H9 (cell line): ENCODE data around the gene GRIN2A. TPM values are rescaled to one million over a fixed set of nuclear protein-coding genes. Genes with fewer than 3 reads are reported as not detected.

Experiments
- DNase-seq: peaks from one replicate; pipeline ENCODE4 v3.0.0-alpha.2; 2017
- H2AFZ ChIP-seq: one replicate; pipeline ENCODE4 v1.6.1; 2013; ENCODE audit warnings: mild to moderate bottlenecking, low read length, control low read depth, moderate library complexity
- H2AK5ac ChIP-seq: 2 replicates; pipeline ENCODE4 v1.6.1; 2013; ENCODE audit warnings: low read length, control low read depth, mixed read lengths; ENCODE audit not compliant: insufficient read length
- H2BK120ac ChIP-seq: one replicate; pipeline ENCODE4 v1.6.1; 2013; ENCODE audit warnings: low read depth, mild to moderate bottlenecking, low read length, control low read depth, inconsistent platforms; ENCODE audit not compliant: poor library complexity, severe bottlenecking
- H2BK12ac ChIP-seq: 2 replicates; pipeline ENCODE4 v1.6.1; 2013; ENCODE audit warnings: low read length, control low read depth, mixed read lengths, low read depth; ENCODE audit not compliant: insufficient read length
- H2BK15ac ChIP-seq: 2 replicates; pipeline ENCODE4 v1.6.1; 2013; ENCODE audit warnings: low read depth, low read length, control low read depth
- H2BK20ac ChIP-seq: one replicate; pipeline ENCODE4 v1.6.1; 2013; ENCODE audit warnings: low read depth, mild to moderate bottlenecking, low read length, control low read depth, inconsistent platforms; ENCODE audit not compliant: poor library complexity, severe bottlenecking
- H2BK5ac ChIP-seq: 2 replicates; pipeline ENCODE4 v1.6.1; 2013; ENCODE audit warnings: low read length, control low read depth, mixed read lengths; ENCODE audit not compliant: insufficient read length
- H3K14ac ChIP-seq: 2 replicates; pipeline ENCODE4 v1.6.1; 2013; ENCODE audit warnings: low read length, control low read depth; ENCODE audit not compliant: insufficient read depth
- H3K18ac ChIP-seq: 2 replicates; pipeline ENCODE4 v1.6.1; 2013; ENCODE audit warnings: low read depth, mild to moderate bottlenecking, mixed read lengths, low read length, control low read depth; ENCODE audit not compliant: insufficient read length
- H3K23ac ChIP-seq: 2 replicates; pipeline ENCODE4 v1.6.1; 2013; ENCODE audit warnings: low read length, control low read depth, mixed read lengths, low read depth; ENCODE audit not compliant: insufficient read length
- H3K23me2 ChIP-seq: 2 replicates; pipeline ENCODE4 v1.6.1; 2013; ENCODE audit warnings: low read depth, mild to moderate bottlenecking, mixed read lengths, low read length, control low read depth; ENCODE audit not compliant: insufficient read length, poor library complexity, severe bottlenecking
- H3K27ac ChIP-seq: 2 replicates; pipeline ENCODE4 v1.5.1; 2013; ENCODE audit warnings: low read length, control low read depth, mixed read lengths, low read depth; ENCODE audit not compliant: insufficient read length
- H3K27me3 ChIP-seq: 2 replicates; pipeline ENCODE4 v1.6.1; 2013; ENCODE audit warnings: low read length, control low read depth, inconsistent platforms; ENCODE audit not compliant: insufficient read depth
- H3K4ac ChIP-seq: 2 replicates; pipeline ENCODE4 v1.6.1; 2013; ENCODE audit warnings: low read depth, mild to moderate bottlenecking, control low read depth, inconsistent platforms, low read length, moderate library complexity
- H3K4me1 ChIP-seq: 2 replicates; pipeline ENCODE4 v1.6.1; 2013; ENCODE audit warnings: low read length, control low read depth, inconsistent platforms; ENCODE audit not compliant: insufficient read depth
- H3K4me2 ChIP-seq: 2 replicates; pipeline ENCODE4 v1.6.1; 2013; ENCODE audit warnings: low read length, control low read depth, mixed read lengths; ENCODE audit not compliant: insufficient read length, insufficient read depth
- H3K56ac ChIP-seq: 2 replicates; pipeline ENCODE4 v1.6.1; 2013; ENCODE audit warnings: low read depth, mild to moderate bottlenecking, mixed read lengths, low read length, control low read depth; ENCODE audit not compliant: insufficient read length
- H3K79me1 ChIP-seq: 2 replicates; pipeline ENCODE4 v1.6.1; 2013; ENCODE audit warnings: low read depth, mild to moderate bottlenecking, moderate library complexity, low read length, control low read depth, inconsistent platforms; ENCODE audit not compliant: insufficient read depth, poor library complexity, severe bottlenecking
- H3K79me2 ChIP-seq: 2 replicates; pipeline ENCODE4 v1.6.1; 2013; ENCODE audit warnings: low read length, control low read depth, inconsistent platforms; ENCODE audit not compliant: insufficient read depth
- H3K9ac ChIP-seq: 2 replicates; pipeline ENCODE4 v1.6.1; 2013; ENCODE audit warnings: low read length, control low read depth, mixed read lengths; ENCODE audit not compliant: insufficient read length; ENCODE audit errors: extremely low read depth
- H3K9me3 ChIP-seq: one replicate; pipeline ENCODE4 v1.6.1; 2013; ENCODE audit warnings: low read depth, low read length, inconsistent platforms; ENCODE audit not compliant: control insufficient read depth
- H3T11ph ChIP-seq: one replicate; pipeline ENCODE4 v1.6.1; 2013; ENCODE audit warnings: mild to moderate bottlenecking, low read length, control low read depth, inconsistent platforms
- H4K20me1 ChIP-seq: one replicate; pipeline ENCODE4 v1.6.1; 2013; ENCODE audit not compliant: control insufficient read depth, insufficient read length, insufficient read depth
- H4K5ac ChIP-seq: 2 replicates; pipeline ENCODE4 v1.6.1; 2013; ENCODE audit warnings: low read depth, mild to moderate bottlenecking, mixed read lengths, low read length, control low read depth; ENCODE audit not compliant: insufficient read length
- H4K8ac ChIP-seq: replicated peaks from 2 replicates; pipeline ENCODE4 v1.6.1; 2013; ENCODE audit warnings: low read length, control low read depth, mixed read lengths, low read depth; ENCODE audit not compliant: insufficient read length
- H4K91ac ChIP-seq: 2 replicates; pipeline ENCODE4 v1.6.1; 2013; ENCODE audit warnings: low read depth, mild to moderate bottlenecking, moderate library complexity, mixed read lengths, low read length, control low read depth; ENCODE audit not compliant: insufficient read length
- H3K27ac Mint-ChIP-seq, 3 experiments: 2 replicates in 2 of 3; 3 replicates in 1 of 3; pipeline ENCODE4 v1.8.0; 2020 to 2021; ENCODE audit warnings: mixed read lengths in 3 of 3, mild to moderate bottlenecking in 1 of 3, moderate library complexity in 1 of 3
- H3K27me3 Mint-ChIP-seq: 2 replicates; pipeline ENCODE4 v1.8.0; 2021; ENCODE audit warnings: low read depth, mild to moderate bottlenecking, moderate library complexity, mixed read lengths
- H3K36me3 Mint-ChIP-seq, 3 experiments: 2 replicates in 2 of 3; 3 replicates in 1 of 3; pipeline ENCODE4 v1.8.0; 2020 to 2021; ENCODE audit warnings: low read depth in 3 of 3, mixed read lengths in 3 of 3; ENCODE audit not compliant: insufficient read depth in 1 of 3
- H3K4me1 Mint-ChIP-seq, 2 experiments: 2 replicates each; pipeline ENCODE4 v1.8.0; 2020; ENCODE audit warnings: mixed read lengths in 2 of 2
- H3K4me3 Mint-ChIP-seq, 2 experiments: 2 replicates in 1 of 2; 3 replicates in 1 of 2; pipeline ENCODE4 v1.8.0; 2020 to 2021; ENCODE audit warnings: mild to moderate bottlenecking in 2 of 2, mixed read lengths in 2 of 2, moderate library complexity in 1 of 2
- H3K9me3 Mint-ChIP-seq, 2 experiments: 2 replicates in 1 of 2; 3 replicates in 1 of 2; pipeline ENCODE4 v1.8.0; 2020; ENCODE audit warnings: mild to moderate bottlenecking in 2 of 2, mixed read lengths in 2 of 2, moderate library complexity in 1 of 2
- WGBS: extraction: QIAGEN DNeasy Blood & Tissue Kit; methylation state at CpG from one replicate; pipeline ENCODE4 v1.1.7; 2013; ENCODE audit warnings: missing lambda C conversion rate, low lambda C conversion rate, mixed read lengths; ENCODE audit not compliant: insufficient read length; ENCODE audit errors: extremely low coverage; 5-methylcytosine and 5-hydroxymethylcytosine counted together
- total RNA-seq: library from RNA; stranded (reverse); gene quantifications from 2 replicates; pipeline ENCODE4 v1.2.1, GENCODE V29; 2021
- TF ChIP-seq, protein P1 (sequence below): fragments of 200-600 bp; sonication (generic); conservative IDR thresholded peaks from 3 replicates; pipeline ENCODE4 v1.8.0; 2021; ENCODE audit warnings: antibody characterized with exemption, mild to moderate bottlenecking

GRIN2A gene
- total RNA-seq, 1 experiment from 2014 or later: 1.5 TPM

DNA sequence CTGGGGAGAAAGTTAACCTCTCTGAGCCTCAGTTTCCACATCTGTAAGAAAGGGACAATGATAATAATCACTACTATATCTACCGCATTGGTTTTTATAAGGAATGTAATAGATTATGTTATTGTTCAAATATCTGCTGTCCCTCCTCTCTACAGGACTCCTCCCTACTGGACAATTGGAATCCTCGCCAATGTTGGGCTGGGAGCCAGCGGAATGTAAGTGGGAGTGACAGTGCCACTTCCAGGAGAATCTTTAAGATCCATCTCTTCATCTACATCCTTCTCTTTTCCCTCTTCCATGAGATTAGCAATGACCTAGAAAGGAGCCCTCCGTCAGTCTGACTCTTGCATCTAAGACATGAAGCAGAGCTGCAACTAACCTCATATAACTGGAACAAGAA is 95.1 kb downstream of the GRIN2A start:
- no peaks in the 10 kb centered on the region for H3K79me2 ChIP-seq
- H3K79me1 ChIP-seq: no peaks in the 10 kb centered on the region
- no peak overlapping the region for H2BK5ac ChIP-seq
- no peak overlapping the region for H3K4ac ChIP-seq
- no peak overlapping the region for H3K14ac ChIP-seq
- H3K27me3 ChIP-seq: no peaks in the 10 kb centered on the region
- H3K27ac Mint-ChIP-seq: no peak overlapping the region
- H3K27ac ChIP-seq: no peak overlapping the region
- H2BK15ac ChIP-seq: no peak overlapping the region
- no peak overlapping the region for H2BK20ac ChIP-seq
- no CpG with 5 or more reads among the region's 4 CpGs for WGBS
- no peak overlapping the region for H3K18ac ChIP-seq
- H3K27me3 Mint-ChIP-seq: no peaks in the 10 kb centered on the region
- H3K4me3 Mint-ChIP-seq: no peak overlapping the region
- H3K56ac ChIP-seq: no peak overlapping the region
- TF ChIP-seq, protein P1, sequence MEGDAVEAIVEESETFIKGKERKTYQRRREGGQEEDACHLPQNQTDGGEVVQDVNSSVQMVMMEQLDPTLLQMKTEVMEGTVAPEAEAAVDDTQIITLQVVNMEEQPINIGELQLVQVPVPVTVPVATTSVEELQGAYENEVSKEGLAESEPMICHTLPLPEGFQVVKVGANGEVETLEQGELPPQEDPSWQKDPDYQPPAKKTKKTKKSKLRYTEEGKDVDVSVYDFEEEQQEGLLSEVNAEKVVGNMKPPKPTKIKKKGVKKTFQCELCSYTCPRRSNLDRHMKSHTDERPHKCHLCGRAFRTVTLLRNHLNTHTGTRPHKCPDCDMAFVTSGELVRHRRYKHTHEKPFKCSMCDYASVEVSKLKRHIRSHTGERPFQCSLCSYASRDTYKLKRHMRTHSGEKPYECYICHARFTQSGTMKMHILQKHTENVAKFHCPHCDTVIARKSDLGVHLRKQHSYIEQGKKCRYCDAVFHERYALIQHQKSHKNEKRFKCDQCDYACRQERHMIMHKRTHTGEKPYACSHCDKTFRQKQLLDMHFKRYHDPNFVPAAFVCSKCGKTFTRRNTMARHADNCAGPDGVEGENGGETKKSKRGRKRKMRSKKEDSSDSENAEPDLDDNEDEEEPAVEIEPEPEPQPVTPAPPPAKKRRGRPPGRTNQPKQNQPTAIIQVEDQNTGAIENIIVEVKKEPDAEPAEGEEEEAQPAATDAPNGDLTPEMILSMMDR: no peak
- H2BK120ac ChIP-seq: no peak overlapping the region
- H3T11ph ChIP-seq: no peak overlapping the region
- no peaks in the 10 kb centered on the region; the same call in 1 of the 2 replicates for H3K4me1 ChIP-seq
- no peak overlapping the region for H4K8ac ChIP-seq
- H3K36me3 Mint-ChIP-seq: no peaks in the 10 kb centered on the region
- no peak overlapping the region for H3K23ac ChIP-seq
- no peaks in the 10 kb centered on the region for H3K9me3 ChIP-seq
- H3K4me1 Mint-ChIP-seq: peaks cover 7 to 9% of the 10 kb centered on the region in 2 experiments
- no peak overlapping the region for H2AK5ac ChIP-seq
- no peak for DNase-seq
- no peak overlapping the region for H4K91ac ChIP-seq
- no peaks in the 10 kb centered on the region for H4K20me1 ChIP-seq
- no peak overlapping the region for H3K9ac ChIP-seq
- H3K23me2 ChIP-seq: no peaks in the 10 kb centered on the region
- no peak overlapping the region for H2BK12ac ChIP-seq
- H3K4me2 ChIP-seq: no peak overlapping the region
- no peak overlapping the region for H2AFZ ChIP-seq
- H3K9me3 Mint-ChIP-seq: peaks cover 0 to 2% of the 10 kb centered on the region in 2 experiments; a peak in 1 of 5 replicates
- H4K5ac ChIP-seq: no peak overlapping the region
